Prostate gland (tissue), 2 donors: ENCODE measurements around the gene PLCH1.

ENCODE experiments used
- POLR2A ChIP-seq: fragments of 450-650 bp; IDR thresholded peaks from one replicate; pipeline ENCODE4 v1.6.1; 2016; ENCODE audit warnings: antibody characterized with exemption, mild to moderate bottlenecking
- POLR2AphosphoS5 ChIP-seq: sonication (generic); formaldehyde crosslinking; IDR thresholded peaks from one replicate; pipeline ENCODE4 v1.6.1; 2017; ENCODE audit warnings: antibody characterized with exemption
- TF ChIP-seq, protein P1 (sequence below), 4 experiments: fragments of 200-600 bp in 2 of 4; fragments of 450-650 bp in 2 of 4; sonication (generic) in 2 of 4; IDR thresholded peaks; 1 replicate in 3 of 4; 2 replicates in 1 of 4; pipeline ENCODE4 v1.5.1; 2016 to 2019; ENCODE audit warnings: antibody characterized with exemption in 4 of 4, mild to moderate bottlenecking in 2 of 4, moderate library complexity in 2 of 4

DNA sequence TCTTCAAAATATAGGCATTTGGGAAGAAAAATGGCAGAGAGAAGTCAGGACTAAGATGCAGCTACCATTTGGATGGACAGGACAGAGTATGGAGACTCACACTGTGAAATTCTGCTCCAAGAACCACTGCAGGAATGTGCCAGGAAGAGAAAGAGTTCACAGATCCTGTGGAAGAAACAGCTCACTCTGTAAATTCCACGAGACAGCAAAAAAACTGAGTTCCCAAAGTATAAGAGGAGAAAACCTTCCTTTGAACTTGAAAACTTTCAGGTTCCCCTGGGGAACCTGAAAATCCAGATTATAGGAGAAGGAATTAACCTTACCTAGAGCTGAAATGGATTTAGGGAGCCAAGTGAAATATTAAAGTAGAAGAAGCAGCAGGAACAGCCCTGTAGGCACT, 137.1 kb downstream of the PLCH1 start:
- TF ChIP-seq, protein P1, sequence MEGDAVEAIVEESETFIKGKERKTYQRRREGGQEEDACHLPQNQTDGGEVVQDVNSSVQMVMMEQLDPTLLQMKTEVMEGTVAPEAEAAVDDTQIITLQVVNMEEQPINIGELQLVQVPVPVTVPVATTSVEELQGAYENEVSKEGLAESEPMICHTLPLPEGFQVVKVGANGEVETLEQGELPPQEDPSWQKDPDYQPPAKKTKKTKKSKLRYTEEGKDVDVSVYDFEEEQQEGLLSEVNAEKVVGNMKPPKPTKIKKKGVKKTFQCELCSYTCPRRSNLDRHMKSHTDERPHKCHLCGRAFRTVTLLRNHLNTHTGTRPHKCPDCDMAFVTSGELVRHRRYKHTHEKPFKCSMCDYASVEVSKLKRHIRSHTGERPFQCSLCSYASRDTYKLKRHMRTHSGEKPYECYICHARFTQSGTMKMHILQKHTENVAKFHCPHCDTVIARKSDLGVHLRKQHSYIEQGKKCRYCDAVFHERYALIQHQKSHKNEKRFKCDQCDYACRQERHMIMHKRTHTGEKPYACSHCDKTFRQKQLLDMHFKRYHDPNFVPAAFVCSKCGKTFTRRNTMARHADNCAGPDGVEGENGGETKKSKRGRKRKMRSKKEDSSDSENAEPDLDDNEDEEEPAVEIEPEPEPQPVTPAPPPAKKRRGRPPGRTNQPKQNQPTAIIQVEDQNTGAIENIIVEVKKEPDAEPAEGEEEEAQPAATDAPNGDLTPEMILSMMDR (IDR thresholded peaks at IDR 0.05), result no peak
- TF ChIP-seq POLR2AphosphoS5 (no peak), POLR2A (no peak)
